Nasal cavity respiratory epithelium epithelial cell of viscerocranial mucosa (primary cell): ENCODE results near the gene ZNF735. TPM values are rescaled to one million over a fixed set of nuclear protein-coding genes. Genes with fewer than 3 reads are reported as not detected.

Source experiments
- total RNA-seq: library from RNA; depleted of rRNA; stranded (reverse); fragments of >200 nt; gene quantifications from 2 replicates; pipeline ENCODE4 v1.2.3, GENCODE V29; 2014

Gene ZNF735
- not detected in 2 replicates for total RNA-seq

GRCh38 chr7:64206903-64207302 is at the start of gene ZNF735:
ZNF735 (plus strand) TSS chr7:64207203; CDS start chr7:64207203, 0 bp downstream.

DNA sequence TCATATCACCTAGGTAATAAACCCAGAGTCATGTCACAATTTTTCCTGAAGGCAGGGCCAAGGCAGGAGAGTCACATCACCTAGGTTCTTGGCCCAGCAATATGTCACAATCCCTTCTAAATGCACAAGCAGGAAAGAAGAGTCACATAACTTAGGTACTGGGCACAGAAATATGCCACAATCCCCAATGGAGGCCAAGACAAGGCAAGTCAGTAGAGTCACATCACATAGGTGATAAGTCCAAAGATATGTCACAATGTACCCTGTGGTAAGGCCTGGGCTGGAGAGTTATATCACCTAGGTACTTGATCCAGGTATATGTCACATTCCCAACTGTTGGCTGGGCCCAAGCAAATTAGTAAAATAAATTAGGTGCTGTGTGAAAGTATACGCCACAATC is 21.2 kb downstream of the ZNF735 start, which contains the start of gene ZNF679:
TSS of gene ZNF679 (plus strand) at position 301 of the 400 bp plus-strand sequence. CDS start 20,644 bp downstream, outside the sequence.

Other genes starting within 250 kb of the ZNF735 start
- not detected in 2 replicates for gene ZNF722, start 208.4 kb upstream of the ZNF735 start, total RNA-seq
- gene ZNF727, start 161.8 kb upstream of the ZNF735 start, total RNA-seq: 0.34 and 0.64 TPM in 2 replicates
- gene ZNF679, start 21.3 kb downstream of the ZNF735 start, total RNA-seq: not detected in 2 replicates
- 10.6 and 19.1 TPM in 2 replicates for gene ZNF736, start 106.8 kb downstream of the ZNF735 start, total RNA-seq